T-helper 1 cell (primary cell): ENCODE measurements around the gene CARMIL1.
"Not testable (repeated sequence)": the region's sequence is repeated elsewhere in the genome, so short reads cannot be mapped to it uniquely, and the experiment has no call there.

ENCODE experiments used
- DNase-seq, 5 donors: peaks; one replicate each; pipeline ENCODE4 v3.0.0-alpha.2; 2012 to 2020

Gene CARMIL1

DNA sequence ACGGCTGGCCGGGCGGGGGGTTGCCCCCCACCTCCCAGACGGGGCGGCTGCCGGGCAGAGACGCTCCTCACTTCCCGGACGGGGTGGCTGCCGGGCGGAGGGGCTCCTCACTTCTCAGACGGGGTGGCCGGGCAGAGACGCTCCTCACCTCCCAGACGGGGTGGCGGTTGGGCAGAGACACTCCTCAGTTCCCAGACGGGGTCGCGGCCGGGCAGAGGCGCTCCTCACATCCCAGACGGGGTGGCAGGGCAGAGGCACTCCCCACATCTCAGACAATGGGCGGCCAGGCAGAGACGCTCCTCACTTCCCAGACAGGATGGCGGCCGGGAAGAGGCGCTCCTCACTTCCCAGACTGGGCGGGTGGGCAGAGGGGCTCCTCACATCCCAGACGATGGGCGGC is 306.9 kb downstream of the CARMIL1 start:
- DNase-seq, result not testable (repeated sequence)

DNA sequence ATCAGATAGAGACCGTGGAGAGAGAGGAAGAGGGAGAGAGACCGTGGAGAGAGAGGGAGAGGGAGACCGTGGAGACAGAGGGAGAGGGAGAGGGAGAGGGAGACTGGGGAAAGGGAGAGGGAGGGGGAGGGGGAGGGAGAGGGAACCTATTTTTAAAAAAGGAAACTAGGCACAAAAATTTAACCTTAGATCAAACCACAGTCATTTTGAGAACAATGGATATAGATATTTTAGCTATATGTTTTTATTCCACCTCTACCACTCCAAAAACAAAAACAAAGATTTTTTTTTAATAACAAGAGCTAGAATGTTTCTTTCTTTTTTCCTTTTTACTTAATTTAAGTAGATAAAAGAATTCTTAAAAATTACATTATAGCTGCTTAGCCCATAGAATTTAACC is 307.8 kb downstream of the CARMIL1 start:
- DNase-seq, result no peak

DNA sequence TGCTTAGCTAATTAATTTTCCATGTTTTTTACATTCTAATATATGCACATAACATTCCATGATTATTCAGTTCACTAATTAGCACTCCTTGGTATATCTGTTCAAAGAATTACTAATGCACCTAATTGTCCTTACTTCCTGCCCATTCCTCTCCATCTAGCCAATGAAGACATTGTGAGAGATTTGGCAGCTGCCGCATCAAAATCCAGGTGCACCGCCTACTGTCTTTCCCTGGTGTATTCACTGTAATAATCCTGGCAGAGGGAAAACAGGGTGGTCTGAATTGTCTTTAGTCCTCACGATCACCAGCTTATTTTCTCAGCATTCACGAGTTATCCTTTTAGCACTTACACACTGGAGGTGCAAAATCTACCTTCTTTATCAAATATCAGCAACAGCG is 311.8 kb downstream of the CARMIL1 start:
- DNase-seq, result no peak

DNA sequence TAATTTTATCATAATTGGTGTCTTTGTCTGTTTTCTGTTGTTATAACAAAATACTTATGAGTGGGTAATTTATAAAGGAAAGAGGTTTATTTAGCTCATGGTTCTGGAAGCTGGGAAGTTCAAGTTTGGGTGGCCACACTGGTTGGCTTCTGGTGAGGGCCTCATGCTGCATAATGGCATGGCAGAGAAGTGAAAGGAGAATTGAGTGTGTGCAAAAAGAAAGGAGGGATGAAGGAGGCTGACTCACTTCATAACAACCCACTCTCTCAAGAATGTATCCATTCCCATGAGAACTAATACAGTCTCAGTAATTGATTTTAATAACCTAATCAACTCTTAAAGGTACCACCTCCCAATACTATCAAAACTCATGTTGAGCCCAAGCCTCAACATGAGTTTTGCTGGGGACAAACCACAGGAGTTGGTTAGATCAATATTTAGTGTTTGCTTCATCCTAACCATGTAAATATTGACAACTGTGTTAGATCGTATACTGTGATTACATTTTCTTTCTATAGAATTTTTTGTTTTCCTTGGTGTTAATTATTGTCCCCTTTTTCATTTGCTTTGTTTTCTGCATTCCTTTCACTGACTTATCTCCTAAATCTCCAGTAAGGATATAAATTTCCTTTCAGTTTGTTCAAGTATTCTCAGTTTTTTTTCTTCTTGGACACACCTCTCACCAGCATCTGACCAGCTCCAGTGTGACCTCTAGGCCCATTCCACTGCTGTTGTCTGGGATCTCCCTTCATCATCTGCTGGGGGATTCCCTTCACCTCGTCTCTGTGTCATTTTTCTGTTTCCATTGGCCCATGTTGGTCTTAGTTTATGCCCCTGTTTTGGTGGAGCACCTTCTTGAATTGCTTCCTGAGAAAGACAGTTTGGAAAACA is 318.0 kb downstream of the CARMIL1 start:
- DNase-seq, result no peak

DNA sequence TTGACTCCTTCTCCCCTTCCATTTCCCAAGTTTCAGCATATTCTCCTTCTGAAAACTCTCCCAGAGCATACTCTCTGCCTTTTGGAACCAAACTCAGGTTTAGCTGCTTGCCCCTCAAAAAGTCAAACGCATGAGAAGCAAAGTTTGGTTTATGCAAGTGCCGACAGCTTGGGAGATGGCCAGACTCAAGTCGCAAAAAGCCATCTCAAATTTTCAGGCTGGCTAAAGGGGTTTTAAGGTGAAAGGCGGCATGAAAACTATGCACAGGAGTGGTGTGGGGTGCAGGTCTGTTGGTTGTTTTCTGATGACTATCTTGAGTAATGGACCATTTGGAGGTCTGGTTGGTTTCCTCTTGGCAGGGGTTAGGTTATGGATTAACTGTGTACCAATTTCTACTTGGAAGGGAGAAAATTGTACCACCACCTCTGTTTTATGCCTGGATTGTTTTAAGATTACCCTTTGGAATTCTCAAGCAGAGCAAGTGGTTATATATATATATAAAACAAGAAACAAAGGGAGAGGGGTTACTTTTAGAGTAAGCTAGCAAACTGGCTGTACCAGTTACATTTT is 320.4 kb downstream of the CARMIL1 start:
- no peak for DNase-seq

DNA sequence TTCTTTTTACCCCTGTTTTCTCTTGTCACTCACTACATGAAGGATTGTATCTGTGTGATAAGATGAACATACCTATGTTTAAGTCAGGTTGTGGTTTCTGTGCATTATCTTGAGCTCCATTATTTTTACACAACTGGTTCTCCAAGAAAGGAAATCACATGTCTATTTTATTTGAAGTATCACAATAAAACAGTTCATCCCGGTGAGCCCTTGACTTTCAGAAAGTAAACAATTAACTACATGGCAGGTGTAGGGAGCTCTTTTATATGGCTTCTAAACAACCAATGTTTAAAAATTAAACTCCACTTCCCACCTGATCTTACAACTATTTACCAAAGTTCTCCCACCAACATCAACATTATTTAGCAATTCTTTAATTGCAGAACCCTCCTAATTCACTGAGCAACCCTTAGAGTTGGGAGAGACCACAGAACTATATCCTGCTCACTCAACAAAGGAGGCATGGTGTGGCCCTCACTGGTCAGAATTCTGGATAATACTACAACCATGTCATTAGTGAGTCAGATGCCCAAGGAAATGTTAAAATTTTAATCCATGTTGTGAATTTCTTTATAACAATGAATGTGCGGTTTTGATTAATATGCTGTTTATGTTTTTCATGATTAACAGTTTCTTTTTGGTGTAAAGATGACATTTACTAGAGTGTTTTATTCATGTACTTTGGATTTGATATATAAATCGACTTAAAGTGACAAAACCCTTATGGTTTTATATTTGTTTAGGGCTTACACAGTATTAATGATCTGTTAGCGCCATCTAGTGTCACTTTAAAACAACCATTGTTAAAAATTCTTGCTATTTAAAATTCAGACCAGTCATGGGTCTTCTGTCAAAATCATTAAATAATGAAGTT is 322.9 kb downstream of the CARMIL1 start:
- DNase-seq, result peak in 1 of 5 donors; percentile 46

DNA sequence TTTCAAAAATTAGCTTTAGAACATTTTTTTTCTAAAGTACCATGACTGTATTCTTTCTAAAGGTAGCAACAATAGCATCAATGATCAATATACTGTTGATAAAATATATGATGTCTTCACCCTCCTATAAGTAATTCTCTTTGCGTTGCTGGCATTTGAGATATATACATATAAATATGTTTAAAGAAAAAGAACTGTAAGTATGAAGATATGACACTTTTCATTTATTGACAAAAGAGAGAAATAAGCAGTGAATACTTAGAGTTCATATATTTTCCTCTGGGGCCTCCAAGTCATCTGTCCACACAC is 323.5 kb downstream of the CARMIL1 start:
- no peak for DNase-seq

DNA sequence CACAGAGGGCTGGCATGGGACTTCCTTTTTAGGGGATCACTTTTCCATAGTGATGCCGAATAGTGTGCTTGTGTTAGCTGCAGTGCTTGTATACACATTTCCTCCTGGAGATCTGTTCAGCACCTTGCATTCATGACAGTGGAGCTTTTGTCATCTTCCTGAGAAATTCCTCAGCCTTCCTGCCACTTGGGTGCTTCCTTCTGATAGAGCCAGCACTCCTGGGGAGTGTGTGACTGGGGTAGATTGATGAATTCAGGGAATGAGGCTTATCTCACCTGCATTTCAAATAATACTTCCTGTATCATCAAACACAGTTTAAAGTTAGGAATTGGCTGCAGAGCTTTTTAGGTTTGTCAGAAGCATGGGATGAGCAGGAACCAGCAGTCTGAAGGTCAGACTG is 324.1 kb downstream of the CARMIL1 start:
- DNase-seq, result no peak

DNA sequence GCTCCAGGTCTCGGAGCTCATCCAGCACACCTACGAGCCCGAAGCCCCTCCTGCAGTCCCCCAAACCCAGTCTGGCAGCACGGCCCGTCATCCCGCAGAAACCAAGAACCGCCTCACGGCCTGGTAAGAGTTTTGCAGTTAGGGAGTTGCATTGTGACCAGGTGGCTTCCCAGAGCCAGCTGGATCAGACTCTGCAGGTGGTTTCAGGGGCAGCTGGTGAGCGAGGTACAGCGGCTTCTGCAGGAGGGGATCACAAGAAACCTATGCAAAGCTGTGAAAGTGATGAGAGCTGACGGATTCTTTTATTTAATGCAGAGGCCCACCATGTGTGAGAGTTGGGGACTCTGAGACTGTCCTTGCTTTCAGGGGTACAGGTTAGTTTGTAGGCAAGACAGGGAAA is 327.0 kb downstream of the CARMIL1 start:
- no peak for DNase-seq

DNA sequence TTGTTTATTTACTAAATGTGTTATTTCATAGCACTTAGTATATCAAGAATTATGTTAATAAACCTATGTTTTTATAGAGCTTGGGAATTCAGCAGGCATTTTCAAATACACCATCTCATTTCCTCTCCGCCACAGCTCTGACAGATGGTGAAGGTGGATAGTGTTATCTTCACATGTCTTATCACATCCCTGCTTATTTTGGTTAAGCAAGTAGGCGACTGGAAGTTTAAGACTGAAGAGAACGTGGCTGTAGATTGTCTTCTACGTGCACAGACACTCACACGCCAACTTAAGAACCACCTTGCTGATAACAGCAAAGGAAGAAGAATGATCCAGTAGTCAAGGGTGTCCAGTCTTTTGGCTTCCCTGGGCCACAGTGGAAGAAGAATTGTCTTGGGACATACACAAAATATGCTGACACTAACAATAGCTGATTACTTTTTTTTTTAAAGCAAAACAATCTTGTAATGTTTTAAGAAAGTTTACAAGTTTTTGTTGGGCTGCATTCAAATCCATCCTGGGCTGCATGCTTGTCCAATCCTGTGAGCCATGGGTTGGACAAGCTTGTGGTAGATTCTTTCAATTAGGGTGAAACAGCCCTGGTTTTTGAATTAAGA is 329.5 kb downstream of the CARMIL1 start:
- no peak for DNase-seq

DNA sequence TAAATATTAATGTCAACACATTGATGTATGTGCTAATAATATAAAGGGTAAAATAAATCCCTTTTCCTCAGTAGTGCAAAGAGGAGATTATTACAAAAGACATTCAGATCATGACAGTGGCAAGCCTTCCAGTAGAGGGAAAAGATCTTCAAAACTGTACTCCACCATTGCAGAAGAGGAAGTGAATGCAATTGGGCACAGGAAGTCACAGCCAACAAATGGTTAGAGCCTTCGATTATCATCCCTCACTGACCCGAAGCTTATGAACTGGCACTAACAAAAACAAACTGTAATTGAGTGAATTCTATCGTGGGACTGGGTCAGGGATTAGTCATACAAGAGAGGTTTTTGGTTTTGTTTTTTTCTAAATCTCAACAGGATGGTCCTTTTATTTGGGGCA is 333.5 kb downstream of the CARMIL1 start:
- no peak for DNase-seq

DNA sequence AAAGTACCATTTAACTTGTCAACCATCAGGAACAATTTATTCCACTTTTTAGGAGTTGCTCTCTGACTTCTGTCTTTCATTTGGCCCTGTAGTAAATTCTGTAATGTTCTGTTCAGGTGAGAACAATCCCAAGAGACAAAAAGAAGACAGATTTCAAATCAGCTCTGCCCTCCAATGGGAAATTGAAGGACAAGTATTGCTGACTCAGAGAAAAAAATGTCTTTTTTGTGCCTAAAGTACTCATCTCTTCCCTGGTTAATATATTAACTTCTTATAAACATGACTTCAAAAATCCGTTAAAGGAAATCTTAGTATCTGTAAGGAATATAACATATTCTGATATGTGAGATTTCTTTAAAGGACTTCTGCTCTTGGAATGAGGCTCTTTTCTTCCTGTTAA is 334.2 kb downstream of the CARMIL1 start:
- no peak for DNase-seq

DNA sequence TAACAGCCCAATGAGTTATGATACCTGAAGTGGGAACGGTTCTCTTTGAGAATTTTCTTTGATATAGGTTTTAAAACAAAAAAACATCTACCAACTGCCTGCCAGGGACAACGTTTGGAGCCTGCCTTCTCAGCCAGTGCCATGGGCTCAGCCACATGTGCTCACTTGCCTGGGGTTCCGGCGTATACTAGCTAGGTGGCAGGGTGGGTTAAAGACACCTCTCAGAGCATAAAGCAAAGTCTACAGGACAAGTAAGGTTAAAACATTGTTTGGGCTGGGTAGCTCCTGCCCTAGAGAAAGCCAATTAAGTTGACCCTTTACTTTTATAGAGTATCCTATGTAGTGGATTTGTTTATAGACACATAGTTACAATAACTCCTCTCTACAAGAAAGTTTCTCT is 334.9 kb downstream of the CARMIL1 start:
- DNase-seq, result no peak

DNA sequence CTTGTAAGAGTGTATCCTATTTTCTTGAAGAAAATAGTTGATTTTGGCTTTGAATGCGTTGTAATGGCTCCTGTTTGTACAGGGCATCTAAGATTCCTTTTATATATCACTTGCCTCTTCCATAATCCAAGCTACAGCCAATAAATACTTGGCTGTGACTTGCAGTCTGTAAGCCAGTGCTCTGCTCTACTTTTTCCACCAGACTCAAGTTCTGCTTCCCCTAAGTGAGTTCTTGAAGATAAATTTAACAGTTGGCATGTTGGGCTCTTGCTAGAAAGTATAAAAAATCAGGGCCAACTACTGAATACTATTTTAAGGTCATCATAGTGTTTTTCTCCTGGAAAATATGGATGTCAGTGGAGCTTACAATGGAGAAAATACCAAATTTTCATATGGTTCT is 336.3 kb downstream of the CARMIL1 start:
- DNase-seq, result no peak

DNA sequence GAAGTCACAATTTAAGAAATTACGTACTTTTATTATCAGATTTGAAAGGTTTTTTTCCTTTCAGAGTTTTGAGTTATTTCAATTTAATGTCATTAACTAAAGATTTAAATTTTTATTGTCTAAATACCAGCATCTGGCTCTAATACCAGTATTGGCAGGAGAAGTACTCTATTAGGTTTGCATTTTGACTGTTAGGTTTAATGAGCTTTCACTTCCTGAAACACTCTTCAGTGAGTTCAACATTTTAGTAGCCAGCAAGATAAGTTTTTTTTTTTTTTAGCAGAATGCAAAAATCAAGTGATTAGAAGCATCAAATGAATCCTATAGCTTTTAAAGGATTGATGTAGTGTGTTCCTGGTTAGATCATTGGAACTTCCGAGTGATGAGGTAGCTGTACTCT is 338.8 kb downstream of the CARMIL1 start:
- no peak for DNase-seq

DNA sequence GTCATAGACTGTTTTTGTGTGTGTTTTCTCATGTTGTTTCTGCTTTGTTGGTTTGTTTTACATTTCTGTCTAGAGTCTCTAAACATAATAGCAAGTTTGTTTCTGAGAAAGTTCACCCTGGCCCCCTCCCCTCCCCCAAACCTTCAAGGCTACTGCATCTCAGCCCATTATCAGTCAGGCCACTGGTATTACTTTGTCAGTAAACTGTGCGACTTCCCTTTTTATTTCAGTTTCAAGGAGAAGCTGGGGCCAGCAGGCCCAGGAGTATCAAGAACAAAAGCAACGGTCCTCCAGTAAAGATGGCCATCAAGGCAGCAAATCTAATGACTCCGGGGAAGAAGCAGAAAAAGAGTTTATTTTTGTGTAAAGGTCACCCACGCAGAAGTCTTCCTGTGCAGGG is 340.0 kb downstream of the CARMIL1 start:
- no peak for DNase-seq

DNA sequence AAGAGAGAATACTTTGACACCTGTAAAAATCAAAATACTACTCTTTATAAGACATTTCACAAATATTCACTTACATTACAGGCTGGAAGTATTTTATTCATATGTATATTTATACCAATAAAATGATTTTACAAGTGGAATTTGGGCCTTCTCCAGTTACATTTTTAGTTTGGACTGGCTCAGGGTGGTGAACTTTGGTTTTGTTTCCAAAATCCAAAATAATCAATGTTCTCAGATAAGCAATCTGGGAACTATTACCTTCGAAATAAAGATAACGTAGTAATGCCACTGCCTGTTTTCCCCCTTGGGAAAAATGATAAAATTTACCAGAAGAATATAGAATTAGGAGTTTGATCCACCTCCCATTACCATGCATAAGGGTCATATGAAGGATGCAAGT is 341.2 kb downstream of the CARMIL1 start:
- no peak for DNase-seq

DNA sequence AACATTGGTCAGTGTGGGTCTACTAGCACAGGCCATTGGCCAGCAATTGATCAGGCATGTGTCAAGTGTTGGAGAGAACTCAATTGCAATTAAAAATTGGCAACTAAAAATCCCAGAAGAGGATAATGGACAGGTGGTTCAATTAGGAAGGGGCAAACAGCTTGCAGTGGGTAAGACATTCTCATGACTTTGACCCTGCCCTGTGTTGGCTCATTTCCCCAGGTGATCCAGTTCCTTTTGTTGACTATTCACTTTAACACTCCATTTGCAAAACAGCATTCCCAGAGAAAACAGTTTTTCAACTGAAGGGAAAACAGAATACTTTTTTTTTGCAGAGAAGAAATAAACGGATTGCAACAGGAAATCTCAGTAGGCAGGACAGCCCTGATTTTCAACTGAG is 343.9 kb downstream of the CARMIL1 start:
- no peak for DNase-seq

DNA sequence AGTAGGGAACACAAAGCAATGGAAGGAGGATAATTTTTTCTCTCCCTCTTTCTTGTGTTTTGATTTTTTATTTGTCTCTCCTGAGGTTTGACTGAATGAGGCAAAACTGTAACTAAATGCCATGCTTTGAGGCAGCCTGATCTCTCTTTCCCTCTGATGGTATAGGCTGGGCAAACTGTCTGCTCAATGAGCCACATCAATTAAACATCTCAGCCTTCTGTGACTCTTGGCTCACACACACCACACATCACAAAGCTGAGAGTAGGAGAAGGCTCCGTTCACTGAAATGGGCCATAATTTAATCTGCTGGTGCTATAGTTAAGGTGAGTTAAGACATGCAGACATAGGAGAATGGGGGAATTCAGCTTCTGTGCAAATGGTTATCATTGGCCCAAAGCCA is 344.7 kb downstream of the CARMIL1 start:
- DNase-seq, result no peak

DNA sequence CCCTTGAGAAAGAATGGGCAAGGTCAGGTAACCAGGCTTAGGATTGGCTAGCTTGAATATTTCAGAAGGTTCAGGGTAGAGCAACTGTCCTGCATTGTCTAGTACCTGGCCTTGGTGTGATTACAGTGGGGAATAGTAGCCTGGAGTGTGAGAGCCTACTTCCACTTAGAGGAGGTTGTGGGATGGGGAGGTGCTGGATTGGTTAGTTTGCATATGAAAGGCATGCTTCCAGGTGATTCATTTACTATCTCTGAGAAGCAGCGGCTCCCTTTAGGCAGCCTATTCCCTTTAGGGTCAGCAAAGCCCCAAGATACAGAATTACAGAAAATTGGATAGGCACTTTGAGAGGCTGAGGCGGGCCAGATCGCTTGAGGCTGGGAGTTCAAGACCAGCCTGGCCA is 347.8 kb downstream of the CARMIL1 start:
- DNase-seq, result no peak

DNA sequence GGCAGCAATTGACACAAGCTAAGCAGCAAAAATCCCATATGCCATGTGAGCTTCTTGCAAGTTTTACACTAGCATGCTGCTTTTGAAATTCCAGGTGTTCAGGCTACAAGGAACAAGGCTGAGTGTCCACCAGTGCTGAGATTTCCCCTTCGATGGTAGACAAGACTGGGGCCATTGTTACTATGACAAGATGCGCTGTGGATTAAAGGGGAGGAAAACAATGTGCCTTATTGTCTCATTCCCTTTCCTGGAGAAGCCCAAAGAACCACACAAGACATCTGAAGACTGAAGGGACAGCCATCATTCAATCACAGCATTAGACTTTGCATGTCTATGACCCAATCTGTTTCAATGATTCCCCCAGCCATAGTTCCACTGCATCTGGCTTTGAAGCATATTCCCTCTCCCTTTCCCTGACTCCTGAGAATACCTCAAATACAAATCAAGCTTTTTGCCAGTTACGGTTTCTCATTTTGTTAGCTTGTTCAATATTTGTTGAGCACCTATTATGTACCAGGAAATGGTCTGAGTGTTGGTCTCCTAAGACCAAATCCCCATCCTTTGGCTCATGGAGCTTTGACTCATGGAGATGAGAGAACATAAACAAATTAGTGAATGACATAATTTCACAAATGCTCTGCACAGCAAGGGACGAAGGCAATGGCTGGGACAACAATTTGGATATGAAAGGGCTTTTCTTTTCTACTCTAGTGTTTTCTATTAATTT is 349.5 kb downstream of the CARMIL1 start:
- no peak for DNase-seq

DNA sequence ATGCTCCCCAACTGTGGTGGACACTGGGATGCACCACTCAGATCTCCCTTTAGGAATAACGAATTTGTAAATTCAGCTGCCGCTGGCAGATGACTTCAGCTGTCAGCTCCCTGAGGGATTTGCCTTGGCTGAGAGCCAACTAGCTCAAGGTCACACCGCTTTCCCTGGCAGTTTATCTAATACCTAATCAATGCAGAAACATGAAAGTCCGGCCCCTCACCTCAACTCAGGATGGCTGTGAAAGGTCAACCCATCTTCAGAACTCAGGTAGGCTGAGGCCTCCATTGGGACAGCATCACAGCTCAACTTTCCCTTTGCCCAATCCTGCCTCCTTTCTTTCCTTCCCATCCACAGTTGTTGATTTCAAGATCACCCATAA is 350.0 kb downstream of the CARMIL1 start:
- no peak for DNase-seq
